ENCODE results near the gene ATG13.
A peak's percentile ranks its signal among the peaks of the same experiment; 100 is the strongest.
"Not testable (repeated sequence)": the region's sequence is repeated elsewhere in the genome, so short reads cannot be mapped to it uniquely, and the experiment has no call there.

Gene ATG13

GRCh38 chr11:46697723-46698122 lies 80.4 kb downstream of the ATG13 start:
- DNase-seq (ENCODE audit: low read depth), result no peak

- no peak for DNase-seq (ENCODE audit: low read depth)
Measured at GRCh38 chr11:46698597-46698996, 81.2 kb downstream of the ATG13 start.

- peak; percentile 98 for DNase-seq (ENCODE audit: low read depth)
Measured at GRCh38 chr11:46700241-46701077, 83.1 kb downstream of the ATG13 start, which contains the start of the genes ARHGAP1 and ZNF408. ARHGAP1 (minus strand) TSS chr11:46700619; CDS start chr11:46696107, 4,512 bp downstream. ZNF408 (plus strand) TSS chr11:46701031; CDS start chr11:46701048, 17 bp downstream.

- no peak for DNase-seq (ENCODE audit: low read depth)
Measured at GRCh38 chr11:46701078-46701654, 83.8 kb downstream of the ATG13 start.

GRCh38 chr11:46705070-46705688 lies 87.8 kb downstream of the ATG13 start:
- DNase-seq (ENCODE audit: low read depth), result no peak

GRCh38 chr11:46706886-46707285 lies 89.5 kb downstream of the ATG13 start:
- DNase-seq (ENCODE audit: low read depth), result no peak

GRCh38 chr11:46709351-46709750 lies 92.0 kb downstream of the ATG13 start:
- DNase-seq (ENCODE audit: low read depth), result not testable (repeated sequence)

GRCh38 chr11:46710821-46711269 lies 93.5 kb downstream of the ATG13 start:
- DNase-seq (ENCODE audit: low read depth), result peak; percentile 96

GRCh38 chr11:46711303-46711702 lies 94.0 kb downstream of the ATG13 start:
- no peak for DNase-seq (ENCODE audit: low read depth)

GRCh38 chr11:46712874-46713576 lies 95.7 kb downstream of the ATG13 start:
- DNase-seq (ENCODE audit: low read depth), result no peak

- not testable (repeated sequence) for DNase-seq (ENCODE audit: low read depth)
Measured at GRCh38 chr11:46717825-46718154, 100.4 kb downstream of the ATG13 start.

- no peak for DNase-seq (ENCODE audit: low read depth)
Measured at GRCh38 chr11:46718155-46719019, 101.0 kb downstream of the ATG13 start.

GRCh38 chr11:46719048-46719542 lies 101.7 kb downstream of the ATG13 start, which contains the start of gene F2:
F2 (plus strand) TSS chr11:46719213; CDS start chr11:46719236, 23 bp downstream.
- no peak for DNase-seq (ENCODE audit: low read depth)

- no peak for DNase-seq (ENCODE audit: low read depth)
Measured at GRCh38 chr11:46719543-46720218, 102.3 kb downstream of the ATG13 start.

- no peak for DNase-seq (ENCODE audit: low read depth)
Measured at GRCh38 chr11:46721286-46721685, 103.9 kb downstream of the ATG13 start.

- DNase-seq (ENCODE audit: low read depth), result no peak
Measured at GRCh38 chr11:46722566-46723358, 105.4 kb downstream of the ATG13 start.

GRCh38 chr11:46723359-46723680 lies 106.0 kb downstream of the ATG13 start:
- no peak for DNase-seq (ENCODE audit: low read depth)

- DNase-seq (ENCODE audit: low read depth), result no peak
Measured at GRCh38 chr11:46724088-46724487, 106.7 kb downstream of the ATG13 start.
